ENCODE results near the gene GLT1D1.

DNA sequence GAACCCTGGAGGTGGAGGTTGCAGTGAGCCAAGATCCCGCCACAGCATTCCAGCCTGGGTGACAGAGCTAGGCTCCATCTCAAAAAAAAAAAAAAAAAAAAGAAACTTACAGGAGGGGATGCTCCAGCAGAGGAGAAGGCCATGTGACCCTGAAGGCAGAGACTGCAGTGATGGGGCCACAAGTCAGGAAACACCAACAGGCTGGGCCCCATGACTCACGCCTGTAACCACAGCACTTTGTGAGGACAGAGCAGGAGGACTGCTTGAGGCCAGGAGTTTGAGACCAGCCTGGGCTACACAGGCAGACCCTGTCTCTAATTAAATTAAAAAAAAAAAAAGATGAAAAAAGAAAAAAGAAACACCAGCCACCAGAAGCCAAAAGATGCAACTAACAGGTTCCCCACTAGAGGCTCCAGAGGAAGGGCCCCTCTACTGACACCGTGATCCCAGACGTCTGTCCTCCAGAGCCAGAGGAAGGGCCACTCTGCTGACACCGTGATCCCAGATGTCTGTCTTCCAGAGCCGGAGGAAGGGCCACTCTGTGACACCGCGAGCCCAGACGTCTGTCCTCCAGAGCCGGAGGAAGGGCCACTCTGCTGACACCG lies 9.1 kb upstream of the GLT1D1 start:
- TF ChIP-seq, protein P1, sequence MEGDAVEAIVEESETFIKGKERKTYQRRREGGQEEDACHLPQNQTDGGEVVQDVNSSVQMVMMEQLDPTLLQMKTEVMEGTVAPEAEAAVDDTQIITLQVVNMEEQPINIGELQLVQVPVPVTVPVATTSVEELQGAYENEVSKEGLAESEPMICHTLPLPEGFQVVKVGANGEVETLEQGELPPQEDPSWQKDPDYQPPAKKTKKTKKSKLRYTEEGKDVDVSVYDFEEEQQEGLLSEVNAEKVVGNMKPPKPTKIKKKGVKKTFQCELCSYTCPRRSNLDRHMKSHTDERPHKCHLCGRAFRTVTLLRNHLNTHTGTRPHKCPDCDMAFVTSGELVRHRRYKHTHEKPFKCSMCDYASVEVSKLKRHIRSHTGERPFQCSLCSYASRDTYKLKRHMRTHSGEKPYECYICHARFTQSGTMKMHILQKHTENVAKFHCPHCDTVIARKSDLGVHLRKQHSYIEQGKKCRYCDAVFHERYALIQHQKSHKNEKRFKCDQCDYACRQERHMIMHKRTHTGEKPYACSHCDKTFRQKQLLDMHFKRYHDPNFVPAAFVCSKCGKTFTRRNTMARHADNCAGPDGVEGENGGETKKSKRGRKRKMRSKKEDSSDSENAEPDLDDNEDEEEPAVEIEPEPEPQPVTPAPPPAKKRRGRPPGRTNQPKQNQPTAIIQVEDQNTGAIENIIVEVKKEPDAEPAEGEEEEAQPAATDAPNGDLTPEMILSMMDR (IDR thresholded peaks at IDR 0.05): no peak
- TF ChIP-seq POLR2A (IDR thresholded peaks at IDR 0.05): no peak
